ENCODE measurements around the gene FOXN3.

- TF ChIP-seq PKNOX1 (IDR thresholded peaks at IDR 0.05) (no peak), HDGF (IDR thresholded peaks at IDR 0.05; ENCODE audit: borderline replicate concordance) (no peak), FOXA1 (IDR thresholded peaks at IDR 0.05) (no peak), FOXM1 (IDR thresholded peaks at IDR 0.05; ENCODE audit: borderline replicate concordance) (no peak), NFRKB (IDR thresholded peaks at IDR 0.05) (no peak), ELF4 (IDR thresholded peaks at IDR 0.05) (no peak), LEF1 (IDR thresholded peaks at IDR 0.05; ENCODE audit: borderline replicate concordance) (no peak), ARNT (IDR thresholded peaks at IDR 0.05) (no peak), L3MBTL2 (conservative IDR thresholded peaks at IDR 0.05) (no peak), ZNF384 (IDR thresholded peaks at IDR 0.05) (no peak), SP1 (IDR thresholded peaks at IDR 0.05) (no peak), FOXK2 (IDR thresholded peaks at IDR 0.05) (no peak), CTBP1 (IDR thresholded peaks at IDR 0.05; ENCODE audit: borderline replicate concordance) (no peak)
Measured at GRCh38 chr14:89142366-89142765, 274.7 kb downstream of the FOXN3 start.
